ENCODE measurements around the gene CEP43.

CEP43 gene

DNA sequence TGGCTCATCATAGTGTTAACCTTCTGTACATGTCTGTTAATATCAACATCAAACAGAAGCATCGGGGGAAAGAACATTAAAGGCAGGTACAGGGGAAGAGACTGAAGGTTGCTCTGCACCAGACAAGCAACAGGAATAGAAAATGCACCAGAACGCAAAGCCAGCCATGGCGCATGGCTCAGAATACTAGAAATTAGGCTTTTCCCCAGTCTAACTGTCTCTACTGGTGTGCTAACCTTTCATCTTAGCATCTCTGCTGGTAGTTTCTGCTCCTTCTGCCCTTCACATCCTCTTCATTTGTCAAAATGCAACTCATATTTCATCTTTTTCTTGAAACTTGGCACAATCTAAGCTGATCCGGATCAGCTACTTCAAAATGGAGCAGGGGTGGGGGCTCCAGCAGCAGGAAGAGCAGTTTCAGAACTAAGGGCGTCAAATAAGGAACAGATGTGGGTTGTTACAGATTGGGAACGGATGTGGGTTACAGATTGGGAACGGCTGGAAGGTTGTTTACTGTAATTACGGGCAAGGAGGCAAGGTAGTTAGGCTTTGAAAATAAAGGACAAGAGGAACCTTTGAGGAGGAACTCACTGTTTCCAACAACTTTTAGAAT, 29.7 kb upstream of the CEP43 start:
- no peak for DNase-seq

DNA sequence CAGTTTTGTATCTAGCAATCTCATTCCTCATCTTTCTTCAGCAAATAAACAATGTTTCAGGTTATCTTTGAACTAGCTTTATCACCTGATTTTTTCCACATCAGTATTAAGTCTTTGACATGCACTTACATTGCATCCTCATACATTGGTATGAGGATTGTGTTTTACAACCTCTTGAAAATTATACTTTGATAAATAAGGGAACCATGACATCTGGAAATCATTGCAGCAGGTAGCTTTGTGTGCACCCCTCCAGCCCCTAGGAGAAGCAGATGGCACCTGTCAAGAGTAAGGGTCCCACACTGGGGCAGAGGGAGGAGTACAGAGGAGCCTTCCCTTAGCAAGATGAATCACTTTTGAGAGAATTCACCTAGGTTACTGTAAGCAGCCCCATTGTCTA, 29.1 kb upstream of the CEP43 start:
- no peak for DNase-seq

DNA sequence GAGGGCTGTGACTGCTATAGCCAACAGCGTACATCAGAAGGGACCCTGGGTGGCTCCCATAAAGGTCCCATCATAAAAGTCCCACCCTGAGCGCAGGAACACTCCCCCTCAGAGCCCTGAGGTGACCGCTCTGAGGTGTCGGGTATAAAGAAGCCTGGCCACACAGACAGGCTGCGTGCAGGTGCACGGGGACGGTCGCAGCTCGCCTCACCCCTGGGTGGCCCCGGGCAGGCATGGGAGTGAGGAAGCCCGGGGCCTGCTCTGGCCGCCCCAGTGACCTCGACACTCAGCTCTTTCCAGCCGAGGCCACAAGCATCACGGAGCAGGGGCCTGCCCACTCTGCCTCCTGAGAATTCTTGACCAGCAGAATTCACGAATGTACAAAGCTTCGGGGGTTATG, 28.4 kb upstream of the CEP43 start:
- DNase-seq: no peak

DNA sequence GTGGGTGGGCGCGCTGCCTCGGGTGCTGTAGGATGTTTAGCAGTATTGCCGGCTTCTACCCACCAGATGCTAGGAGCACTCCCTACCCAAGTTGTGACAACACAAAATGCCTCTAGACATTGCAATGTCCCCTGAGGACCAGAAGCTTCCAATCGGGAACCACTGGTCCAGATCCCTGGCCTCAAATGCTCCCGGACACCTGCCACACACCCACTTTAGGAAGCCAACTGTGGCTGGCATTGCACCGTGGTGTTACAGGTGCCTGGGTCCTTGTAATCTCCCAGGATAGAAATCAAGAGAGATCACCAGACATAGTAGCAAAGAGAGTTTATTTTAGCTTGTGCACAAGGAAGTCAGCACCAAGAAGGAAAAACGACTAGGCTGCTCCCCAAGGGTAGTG, 27.9 kb upstream of the CEP43 start:
- DNase-seq: no peak

DNA sequence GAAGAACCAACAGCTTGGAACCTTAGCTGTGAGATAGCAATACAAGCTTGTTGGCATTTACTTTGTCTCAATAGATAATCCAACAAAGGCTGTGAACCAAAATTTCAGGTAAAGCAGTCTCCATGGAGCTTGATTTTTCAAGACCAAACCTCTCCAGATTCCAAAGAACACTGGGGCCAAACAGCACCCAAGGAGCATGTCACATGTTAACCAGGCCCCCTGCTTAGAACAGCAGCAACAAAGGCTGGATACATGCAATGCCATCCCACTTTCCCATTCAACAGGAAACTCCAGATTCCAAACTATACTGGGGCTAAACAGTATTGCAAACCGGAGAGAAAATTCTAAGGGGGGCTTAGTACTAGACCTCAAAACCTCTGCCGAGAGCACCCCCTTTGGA, 27.1 kb upstream of the CEP43 start:
- no peak for DNase-seq

DNA sequence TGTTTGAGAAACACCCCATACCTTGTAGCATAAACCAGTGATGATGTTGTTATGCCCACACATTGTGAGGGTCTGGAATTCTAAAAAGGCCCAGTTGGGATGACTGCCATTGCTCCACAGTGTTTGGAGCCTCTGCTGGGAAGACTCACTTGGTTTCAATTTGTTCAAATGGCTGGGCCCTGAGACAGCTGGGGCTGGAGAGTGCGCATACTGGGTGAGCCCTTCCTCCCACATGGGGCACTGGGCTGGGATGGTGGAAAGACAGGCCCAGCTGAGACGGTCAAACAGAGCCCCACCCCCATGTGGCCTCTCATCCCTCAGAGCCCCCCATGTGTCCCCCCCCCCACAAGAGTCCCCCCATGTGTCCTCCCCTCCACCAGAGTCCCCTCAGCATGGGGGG, 22.6 kb upstream of the CEP43 start:
- DNase-seq: no peak

DNA sequence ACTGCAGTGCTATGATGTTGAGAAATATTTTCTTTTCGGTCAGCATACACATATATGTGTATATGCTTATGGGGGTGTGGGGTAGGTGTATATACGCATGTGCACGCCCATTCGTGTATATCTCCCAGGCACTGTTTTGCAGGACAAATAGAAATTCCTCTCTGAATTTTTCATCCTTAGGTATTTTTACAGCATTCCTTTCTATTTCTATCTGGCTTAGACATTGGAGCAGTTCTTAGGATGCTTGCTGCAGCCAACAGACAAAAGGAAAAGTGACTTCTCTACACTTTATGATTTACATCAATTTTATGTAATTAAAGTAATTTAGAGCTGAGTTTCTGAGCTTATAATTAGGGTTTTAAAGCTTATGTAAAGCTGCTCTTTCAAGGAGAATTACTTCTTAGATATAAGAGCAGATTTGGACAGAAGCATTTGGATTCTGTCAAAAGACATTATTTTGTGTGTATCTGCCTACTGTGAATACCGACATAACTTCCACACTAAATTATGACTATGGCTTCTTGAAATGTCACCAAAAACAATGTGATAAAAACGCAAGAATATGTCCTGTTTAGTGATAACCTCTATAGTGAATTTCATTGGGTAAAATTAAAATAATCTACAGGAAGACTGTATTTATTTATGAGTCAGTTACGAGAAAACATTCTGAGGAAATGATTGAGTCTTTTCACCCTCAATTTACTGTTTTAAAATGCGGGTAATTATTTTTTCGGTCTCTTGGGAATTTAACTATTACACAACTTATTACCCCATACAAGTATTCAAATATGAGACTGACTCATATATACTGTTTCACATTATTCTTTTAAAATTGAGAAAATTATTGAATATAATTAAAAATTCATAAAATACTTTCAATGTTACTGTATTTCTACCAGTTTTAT, 21.3 kb upstream of the CEP43 start:
- no peak for DNase-seq

DNA sequence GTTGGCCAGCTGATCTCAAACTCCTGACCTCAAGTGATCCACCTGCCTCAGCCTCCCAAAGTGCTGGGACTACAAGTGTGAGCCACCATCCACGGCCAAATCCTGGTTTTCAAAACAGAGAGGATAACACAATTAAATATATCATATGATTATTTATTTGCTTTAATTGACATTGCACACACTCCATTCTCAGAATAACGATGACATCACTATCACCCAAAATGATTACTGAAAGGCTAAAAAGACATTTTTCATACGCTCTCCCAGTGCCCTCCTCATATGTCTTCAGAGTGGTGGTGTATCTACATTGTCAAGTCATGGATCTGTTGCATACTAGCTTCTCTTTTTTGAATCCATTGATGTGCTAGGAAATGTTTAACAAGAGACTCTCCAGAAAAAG, 18.5 kb upstream of the CEP43 start:
- DNase-seq: no peak

DNA sequence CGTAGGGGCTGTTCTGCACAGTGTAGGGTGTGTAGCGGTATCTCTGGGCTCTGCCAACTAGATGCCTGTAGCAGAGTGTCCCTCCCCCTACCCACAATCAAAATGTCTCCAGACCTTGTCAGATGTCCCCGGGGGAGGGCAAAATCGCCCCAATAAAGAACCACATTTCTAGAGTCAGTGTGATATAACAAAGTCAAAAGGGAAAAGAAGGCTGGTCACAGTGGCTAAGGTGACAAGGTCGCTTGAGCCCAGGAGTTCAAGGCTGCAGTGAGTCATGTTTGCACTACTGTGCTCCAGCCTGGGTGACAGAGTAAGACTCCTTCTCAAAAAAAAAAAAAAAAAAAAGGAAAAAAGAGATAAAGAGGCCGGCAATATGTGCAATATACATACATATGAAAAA, 11.7 kb upstream of the CEP43 start:
- no peak for DNase-seq

DNA sequence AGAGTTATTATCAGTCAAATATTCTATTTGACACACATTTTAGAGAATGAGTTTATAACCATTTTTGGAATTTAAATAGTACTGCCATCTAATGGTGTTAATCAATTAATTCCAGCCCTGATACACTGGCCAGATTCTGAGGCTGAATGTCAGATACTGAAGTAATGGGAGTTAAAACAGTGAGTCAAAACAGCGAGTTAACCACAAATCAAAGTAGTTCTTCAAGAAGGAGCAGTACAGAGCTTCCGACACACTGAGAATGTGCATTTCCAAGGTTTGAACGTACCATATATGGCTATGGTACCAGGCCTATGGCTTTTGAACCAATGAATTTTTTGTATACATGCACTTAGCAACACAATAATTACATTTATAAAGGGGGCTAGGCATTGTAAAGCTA, 11.3 kb upstream of the CEP43 start:
- no peak for DNase-seq

DNA sequence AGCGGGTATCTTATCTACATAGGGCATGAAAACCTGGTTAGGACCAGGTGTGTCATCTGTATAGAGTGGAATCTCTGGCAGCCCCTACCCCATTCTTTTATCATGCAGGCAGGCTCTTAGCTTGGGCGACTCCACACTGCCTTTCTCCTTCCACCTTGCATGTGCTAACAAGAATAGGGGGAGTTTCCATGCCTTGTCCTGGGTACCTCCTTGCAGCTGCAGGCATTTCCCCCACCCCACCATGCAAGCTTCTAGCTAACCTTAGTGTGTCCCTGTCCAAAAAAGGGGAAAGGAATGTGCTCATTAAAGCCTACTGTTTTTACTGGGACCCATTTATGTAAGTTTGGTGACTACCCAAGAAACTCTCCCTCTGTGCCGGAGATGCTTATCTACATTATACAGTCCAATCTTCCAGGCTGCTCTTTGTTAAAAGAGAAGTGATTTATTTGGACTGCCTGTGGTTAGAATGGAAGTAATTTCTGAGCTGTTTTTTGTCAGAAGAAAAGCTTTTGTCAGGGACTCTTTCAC, 10.5 kb upstream of the CEP43 start:
- no peak for DNase-seq

DNA sequence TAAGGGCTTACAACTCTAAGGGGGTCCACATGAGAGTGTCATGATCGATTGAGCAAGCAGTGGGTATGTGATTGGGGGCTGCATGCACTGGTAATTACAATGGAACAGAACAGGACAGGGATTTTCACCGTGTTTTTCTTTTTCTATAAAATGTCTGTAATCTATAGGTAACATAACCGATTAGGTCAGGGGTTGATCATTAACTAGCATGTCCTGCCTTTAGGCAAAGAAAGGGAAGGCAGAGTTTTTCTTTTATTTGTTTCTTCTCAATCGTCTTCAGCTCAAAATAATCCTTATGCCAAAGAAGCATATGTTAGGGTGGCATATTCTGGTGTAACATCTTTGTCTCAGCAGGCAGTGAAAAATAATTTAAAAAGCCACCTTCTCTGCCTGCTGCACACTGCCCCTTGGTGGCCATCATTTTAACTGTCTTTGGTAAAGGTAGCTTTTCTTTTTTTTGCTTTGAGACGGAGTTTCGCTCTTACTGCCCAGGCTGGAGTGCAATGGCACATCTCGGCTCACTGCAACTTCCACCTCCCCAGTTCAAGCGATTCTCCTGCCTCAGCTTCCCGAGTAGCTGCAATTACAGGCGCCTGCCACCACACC, 9.7 kb upstream of the CEP43 start:
- DNase-seq: peak; percentile 30

DNA sequence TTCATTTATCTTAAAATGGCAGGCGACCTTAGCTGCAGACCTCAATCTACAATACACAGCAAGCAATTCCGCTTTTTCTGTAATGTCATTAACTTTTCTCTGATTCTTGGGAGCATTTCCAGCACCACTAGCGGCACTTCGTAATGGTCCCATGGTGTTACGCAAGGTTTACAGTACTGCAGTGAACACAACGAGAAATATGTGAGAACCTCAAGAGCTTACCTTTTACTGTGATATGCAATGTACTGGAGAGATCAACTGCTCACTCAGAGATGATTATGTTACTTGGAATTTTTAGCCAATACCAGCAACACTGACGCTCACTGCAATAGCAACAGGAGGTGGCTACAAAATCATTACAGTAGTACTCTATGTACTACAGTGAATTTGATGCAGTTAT, 2.8 kb upstream of the CEP43 start:
- DNase-seq: no peak

DNA sequence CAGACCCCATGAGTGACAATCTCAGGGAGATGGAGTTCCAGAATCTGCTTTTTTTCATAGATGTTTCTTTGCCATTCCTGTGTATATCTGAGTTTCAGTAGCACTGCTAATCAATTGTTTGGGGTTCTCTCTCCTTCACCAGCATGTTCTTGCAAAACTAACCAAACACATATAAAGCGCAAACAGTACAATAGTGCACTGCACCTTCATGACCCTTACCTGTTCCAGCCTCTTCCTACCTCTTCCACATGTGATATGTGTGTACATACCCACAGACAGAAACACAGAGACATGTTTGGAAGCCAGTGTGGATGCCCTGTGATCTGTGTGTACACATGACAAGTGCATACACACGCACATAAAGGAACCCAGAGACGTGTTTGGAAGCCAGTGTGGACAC, 1.8 kb upstream of the CEP43 start:
- DNase-seq: no peak

DNA sequence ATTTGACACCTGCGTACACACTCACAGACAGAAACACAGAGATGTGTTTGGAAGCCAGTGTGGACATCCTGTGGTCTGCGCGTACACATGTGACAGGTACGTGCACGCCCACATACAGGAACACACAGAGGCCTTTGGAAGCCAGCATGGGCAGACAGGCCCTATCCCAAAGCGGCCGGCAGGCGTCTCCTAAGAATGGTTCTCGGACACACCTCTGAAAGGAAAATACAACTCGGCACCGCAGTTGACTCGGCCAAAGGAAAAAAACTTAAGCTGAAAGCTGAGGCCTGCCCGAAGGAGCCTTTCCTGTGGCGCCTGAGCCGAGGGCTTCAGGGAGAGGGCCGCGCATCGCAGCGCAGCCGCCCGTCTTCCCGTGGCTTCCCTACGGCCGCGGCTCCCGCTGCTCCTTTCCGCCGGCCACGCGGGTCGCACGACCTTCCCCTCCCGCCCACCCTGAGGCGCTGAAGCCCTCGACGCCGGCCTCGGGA, 1.4 kb upstream of the CEP43 start:
- peak; percentile 33 for DNase-seq

DNA sequence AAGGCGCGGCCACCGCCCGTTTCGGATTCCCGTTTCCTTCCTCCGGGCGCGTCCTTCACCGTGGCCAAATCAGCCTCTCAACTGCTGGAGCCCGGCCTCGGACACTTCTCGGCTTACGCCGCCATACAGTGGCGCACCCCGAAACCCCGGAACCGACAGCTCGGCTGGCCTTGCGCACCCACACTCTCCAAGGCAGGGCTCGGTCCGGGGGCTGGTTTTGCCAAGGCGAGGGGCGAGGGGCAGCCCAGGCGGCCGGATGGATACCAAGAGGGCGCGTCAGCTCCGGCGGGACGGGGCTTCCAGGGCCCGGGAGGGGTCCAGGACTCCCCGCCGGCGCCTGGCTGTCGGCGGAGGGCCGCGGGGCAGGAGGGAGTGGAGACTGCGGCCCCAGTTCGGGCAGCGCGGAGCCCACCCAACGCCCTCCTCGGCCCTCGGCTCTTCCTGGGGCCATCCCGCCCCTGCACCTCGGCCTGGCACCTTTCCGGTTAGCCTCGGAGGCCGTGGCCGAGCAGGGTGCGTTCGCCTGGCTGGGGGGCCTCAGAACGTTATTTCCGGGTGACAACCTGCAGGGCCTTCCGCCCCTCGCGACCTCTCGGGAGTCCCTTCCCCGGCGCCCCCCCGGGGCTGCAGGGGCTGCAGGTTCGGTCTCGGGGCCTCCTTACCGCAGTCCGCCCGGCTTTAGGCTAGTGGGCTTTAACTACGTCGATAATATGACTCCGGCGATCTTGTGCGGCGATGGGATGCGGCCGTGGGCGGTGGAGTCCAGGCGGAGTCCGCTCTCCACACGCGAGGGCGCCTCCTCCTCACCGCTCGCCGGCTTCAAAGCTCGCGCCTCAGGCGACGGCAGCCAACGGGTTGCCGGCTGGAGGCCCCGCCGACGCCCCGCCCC, 697 bp upstream of the CEP43 start:
- DNase-seq: no peak

DNA sequence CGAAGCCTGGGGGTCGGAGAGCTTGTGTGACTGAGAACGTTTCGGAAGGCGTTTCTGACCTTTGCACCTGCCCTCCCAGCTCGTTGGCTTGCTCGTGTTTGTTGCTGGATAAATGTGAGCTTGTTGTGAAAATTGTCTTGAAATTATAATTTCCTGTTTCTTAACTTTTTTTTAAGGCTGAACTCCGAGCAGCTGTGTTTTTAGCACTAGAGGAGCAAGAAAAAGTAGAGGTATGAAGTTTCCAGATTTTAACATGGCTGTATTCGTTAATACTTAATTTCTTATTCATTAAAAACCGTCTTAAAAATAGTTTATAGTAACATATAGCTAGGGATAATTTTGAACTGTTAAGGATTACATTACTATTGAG, 672 bp downstream of the CEP43 start:
- DNase-seq: no peak

DNA sequence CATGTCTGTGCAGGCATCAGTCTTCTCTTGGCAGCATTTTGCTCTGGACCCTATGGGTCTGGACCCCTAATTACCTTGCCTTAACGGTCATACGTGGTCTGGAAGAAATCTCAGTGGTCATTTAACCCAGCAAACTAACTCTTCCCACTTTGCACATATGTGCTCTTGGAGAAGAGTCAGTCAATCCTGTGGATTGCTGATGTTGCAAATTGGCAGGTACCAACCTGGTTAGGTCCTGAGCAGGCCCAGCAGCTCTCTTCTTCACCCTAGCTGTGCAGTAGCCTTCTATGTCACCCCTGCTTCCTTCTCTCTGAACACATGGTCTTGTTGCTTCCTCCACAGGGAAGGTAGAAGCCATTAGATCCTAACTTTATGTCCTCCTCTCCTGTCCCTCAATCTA, 1.6 kb downstream of the CEP43 start:
- no peak for DNase-seq

DNA sequence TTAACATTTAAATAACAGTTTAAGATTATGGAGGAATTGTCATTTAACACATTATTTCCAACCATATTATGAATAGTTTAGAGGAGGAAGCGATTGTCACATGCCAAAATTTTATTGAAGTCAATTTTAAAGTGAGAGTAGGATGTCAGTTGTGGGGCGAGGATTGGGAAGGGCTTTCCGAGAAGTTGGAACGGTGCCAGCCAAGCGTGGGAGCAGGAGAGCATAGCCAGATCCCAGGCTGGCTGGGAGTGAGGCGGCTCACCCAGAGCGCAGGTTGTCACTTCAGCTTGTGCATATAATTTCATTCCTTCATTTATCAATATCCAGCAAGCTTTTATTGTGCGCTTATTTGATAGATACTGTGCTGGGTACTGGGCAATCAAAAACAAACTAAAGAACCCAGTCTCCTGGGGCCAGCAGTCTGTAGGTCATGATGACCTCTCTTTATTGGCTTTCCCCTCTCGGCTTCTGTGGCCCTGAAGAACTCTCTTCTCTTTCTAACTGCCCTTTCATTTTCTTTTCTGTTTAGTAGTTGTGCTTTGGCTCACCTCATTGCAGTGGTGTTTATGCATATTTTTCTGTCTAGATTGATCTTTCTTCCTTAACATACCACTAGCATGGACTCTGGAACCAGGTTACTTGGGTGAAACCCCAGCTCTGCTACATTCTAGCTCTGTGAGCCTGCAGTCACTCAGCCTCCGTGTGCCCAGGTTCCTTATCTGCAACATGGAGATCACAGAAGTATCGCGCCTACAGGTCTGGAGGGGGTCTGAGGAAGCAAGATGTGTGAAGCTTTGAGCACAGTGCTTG, 6.4 kb downstream of the CEP43 start:
- no peak for DNase-seq

DNA sequence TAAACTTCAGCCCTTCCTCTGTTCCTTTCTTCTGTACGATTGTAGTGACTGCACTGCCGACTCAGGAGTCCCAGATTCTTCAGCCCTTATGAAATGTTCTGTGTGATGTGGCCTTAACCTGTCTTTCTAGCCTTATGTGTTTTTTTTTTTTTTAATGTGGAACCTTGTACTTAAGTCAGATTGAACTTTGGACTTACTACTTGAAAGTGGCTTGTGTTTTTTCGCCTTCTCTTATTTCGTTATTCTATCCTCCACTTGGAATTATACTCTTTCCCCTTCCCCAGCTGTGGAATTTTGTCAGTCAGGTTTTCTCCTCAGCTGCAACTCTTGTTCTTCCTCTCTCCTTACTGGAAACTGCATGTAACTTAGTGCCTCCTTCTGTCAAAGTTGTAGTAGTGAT, 8.8 kb downstream of the CEP43 start:
- DNase-seq: no peak

DNA sequence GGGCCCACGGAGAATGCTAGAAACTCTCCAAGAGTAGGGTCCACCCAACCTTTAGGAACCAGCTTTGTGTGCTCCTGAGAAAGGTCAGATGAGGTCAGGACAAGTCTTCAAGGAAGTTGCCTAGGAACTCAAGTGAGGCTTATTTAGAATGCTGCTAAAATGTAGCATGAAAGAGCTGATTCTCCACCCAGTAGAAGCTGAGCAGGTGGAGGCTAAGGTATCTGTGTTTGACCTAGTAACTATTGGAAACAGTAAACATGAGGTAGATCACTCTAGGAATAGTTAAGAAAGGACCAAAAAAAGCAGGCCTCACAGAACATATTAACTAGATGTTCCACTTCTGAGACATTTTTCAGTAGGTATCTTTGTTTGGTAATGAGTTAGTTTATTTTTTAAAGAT, 13.9 kb downstream of the CEP43 start:
- DNase-seq: no peak

DNA sequence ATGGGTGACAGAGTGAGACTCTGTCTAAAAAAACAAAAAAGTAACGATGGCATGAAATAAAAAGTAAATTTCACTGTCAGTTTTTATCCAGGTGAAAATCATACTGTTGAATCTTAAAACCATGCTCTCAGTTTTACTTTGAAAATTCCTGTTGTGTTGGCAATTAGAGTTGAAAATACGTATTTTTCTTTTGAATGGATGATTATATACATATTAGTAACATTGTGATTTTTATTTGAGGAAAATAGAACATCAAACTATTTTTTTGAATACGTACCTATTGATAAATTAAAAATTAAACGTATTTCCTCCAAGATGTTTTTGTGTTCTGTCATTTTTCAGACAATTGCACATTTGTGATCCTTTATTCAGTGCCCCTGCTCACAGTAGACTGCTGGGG, 14.7 kb downstream of the CEP43 start:
- DNase-seq: no peak

Data from stimulated activated CD4-positive, alpha-beta T cell treated with anti-CD3 and anti-CD28 coated beads, Interleukin-12 subunit alpha, Interleukin-12 subunit beta, amount 100 ng/mL, for 4 hours (primary cell).